ENCODE data around the gene CMSS1.

Gene CMSS1

DNA sequence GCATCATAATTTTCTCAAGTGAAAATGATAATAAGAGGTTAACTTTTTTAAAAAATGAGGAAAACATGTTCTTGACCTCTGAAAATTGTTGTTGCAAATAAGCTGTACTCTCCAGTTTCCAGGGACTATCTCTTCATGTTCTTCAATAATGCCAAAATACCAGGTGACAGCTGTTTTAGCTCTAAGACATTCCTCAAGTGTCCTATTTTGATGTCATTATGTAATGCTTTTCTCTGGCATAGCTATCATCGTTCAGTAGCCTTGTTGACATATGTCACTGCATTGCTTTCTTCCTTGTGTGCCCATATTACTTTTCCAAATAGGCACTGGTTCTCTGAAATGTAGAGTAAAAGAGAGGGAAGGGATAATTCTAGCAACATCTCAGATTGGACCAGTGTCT, 302.4 kb downstream of the CMSS1 start:
- DNase-seq, result no peak

DNA sequence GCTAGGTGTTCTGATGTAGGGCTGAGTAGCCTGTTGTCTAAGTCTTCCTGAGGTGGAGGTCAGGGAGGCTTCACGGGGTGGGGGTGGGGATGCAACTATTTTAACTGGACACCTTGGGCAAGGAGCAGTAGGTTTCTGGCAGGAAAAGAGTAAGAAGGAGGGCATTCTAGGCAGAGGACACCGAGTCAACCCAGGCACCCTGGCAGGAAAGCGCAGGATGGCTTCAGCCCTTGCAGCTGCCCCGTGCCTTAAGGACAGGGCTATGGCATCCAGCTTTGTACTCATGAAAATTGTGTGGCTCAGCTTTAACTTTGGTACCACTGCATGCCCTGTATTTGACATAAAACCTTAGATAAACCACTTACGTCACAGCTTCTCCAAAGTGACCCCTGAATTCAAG, 303.0 kb downstream of the CMSS1 start:
- no peak for DNase-seq

DNA sequence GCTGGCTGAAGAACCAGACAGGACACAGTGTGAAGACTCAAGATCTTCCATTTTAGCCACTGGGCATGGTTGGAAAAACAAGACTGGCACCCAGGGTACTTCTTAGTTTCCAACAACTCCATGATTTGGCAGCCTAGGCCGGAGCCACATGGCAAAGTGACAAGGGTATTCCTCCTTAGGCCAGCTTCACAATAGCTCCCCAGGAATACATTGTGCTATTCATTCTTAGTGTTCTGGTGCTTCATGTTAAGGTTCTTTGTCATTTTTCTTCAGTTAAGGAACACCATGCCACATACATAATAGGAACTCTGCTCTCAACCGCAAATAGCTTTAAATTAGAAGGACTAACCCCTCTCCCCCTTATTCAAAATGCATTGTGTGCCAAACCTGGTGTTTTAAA, 304.7 kb downstream of the CMSS1 start:
- no peak for DNase-seq

DNA sequence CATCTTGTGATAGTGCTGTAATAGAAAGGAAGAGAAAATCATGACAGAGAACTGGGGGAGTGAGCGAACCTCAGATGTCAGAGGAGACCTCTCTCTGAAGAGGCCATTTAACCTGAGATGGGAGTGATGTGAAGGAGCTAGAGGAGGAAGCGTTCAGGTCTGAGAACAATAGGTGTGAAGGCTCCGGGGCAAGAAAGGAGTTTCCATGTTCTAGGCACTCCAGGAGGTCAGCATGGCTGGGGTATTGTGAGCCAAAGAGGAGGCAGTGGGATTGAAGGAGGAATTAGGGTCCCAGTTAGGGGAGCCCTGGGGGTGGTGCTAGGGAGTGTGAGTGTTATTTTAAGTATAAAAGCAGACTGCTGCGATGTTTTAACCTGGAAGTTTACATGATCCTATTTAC, 305.4 kb downstream of the CMSS1 start:
- no peak for DNase-seq

DNA sequence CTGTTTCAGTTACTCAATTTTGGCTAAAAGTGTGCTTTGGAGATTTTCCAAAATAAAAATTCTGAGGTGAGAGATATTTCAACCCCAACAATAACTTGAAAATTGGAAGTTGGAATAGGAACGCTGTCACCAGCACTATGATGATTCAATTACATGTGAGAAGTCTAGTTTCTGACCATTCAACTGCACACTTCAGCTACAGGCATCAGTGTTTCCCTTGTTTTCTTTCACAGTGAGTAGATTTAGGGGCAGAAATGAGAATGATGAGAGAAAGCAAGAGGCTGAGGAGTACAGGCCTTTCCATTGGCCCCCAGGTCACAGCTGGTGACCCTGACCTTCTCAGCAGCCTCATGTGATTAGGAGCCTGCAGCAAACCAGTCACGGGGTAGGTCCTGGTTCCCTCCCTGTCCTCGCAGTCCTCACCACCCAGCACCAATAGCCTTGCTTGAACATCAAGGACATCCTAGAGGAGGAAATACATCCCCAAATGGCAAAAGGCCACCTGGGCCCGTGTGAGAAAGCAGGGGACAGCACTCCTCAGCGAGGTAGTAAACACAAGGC, 306.6 kb downstream of the CMSS1 start:
- DNase-seq, result no peak

DNA sequence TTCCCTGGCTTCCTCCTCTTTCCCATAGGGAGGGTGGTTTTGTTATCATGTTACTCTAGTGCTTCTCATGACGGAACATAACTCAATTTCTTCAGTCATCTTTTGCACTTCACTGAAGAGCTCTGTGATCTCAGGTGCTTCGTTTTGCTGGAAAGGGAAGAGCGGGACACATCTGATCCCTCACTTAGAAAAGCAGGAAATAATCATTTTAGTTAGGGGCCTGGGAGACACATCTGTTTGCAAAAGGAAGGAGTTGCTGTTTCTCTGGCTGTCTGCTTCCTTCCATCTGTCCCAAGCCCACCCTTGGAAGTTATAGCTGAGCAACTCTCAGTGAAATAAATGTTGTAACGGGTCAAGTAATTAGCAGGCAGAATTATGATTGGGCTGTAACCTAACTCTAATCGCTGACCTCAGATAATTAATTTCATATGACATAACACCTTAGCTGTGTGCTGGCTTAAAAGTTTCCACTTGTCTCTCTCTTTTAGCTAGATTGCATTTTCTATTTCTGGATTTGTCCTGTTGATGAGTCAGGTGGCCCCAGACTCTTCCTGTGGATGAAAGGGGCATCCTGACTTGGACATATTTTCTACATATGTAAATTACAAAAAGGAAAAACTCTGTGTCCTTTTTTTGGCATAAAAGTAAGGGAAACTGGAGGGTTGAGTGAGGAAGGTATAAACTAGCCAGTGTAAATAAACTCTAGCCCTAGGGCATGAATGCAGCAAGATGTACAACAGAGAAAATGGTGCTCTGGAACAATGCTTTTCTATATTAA, 307.7 kb downstream of the CMSS1 start:
- no peak for DNase-seq

DNA sequence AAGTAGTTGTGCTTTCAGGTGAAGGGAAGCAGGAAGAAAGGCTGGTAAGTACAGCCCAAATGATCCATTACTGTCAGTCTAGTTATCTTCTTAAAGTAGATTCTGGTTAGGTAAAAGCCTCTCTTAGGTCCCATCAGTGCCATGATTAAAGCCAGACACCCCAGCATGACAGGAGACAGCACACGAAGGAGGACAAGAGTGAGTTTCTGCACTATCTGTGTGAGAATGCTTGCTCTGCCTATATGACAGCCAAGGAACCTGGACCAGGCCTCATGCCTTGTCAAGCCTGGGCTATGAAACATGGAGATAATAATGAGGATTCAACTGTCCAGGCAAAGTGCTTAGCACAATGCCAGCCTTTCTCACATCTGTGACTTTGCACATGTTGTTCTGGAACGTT, 310.1 kb downstream of the CMSS1 start:
- DNase-seq, result no peak

GRCh38 chr3:100128565-100128964, 310.9 kb downstream of the CMSS1 start:
- DNase-seq, result no peak

GRCh38 chr3:100129941-100130340, 312.3 kb downstream of the CMSS1 start:
- no peak for DNase-seq

DNA sequence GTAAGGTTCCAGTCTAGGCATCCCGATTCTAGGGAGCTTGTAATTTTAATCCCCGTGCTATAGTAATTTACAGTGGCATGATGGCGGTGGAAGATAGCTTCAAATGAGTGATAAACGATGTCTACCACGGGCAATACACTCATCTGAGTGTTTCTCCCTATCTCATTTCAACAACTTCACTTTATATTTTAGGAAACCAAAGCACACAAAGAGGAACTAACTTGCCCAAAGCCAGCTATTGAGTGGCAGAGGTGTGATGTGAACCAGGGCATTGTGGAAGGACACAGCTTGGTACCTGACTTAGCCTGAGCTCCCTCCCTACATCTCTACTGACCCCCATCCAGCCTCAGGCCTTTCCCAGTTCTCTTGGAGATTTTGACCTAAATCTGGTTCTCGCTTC, 313.6 kb downstream of the CMSS1 start:
- DNase-seq, result no peak

DNA sequence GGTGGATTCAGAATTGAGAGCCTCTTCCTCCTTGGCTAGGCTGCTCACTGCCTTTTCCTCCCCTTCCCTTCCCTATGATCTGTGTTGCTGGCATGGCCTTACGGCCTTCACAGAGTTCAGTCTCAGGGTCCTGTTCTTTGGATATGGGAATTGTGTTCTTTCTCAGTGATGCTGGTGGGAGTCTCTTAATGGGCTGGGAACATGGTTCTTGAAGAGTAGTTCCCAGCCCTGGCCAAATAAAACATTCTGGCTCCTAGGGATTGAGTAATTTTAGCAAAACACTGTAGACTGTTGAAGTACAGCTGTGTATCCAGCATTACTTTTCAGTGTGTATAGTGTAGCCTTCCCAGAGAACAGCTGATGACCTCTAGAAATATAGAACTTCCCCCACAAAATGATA, 319.3 kb downstream of the CMSS1 start:
- no peak for DNase-seq

DNA sequence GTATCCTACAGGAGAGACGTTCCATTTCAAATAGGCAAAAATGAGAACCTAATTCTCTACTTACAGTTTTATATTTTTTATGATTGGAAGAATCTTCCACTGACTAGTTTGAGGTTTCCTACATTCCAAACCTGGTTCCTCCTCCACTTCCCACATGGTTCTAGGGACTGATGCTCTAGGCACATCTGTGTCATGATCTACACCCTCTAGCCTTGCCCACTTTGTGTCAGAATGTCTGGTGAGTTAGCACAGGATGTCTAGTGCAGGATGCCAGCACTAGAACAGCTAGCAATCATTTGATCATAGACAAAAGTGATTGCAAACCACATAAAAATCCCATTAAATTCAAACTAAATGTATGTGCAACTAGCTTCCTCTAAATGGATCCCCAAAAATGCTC, 323.3 kb downstream of the CMSS1 start:
- no peak for DNase-seq

DNA sequence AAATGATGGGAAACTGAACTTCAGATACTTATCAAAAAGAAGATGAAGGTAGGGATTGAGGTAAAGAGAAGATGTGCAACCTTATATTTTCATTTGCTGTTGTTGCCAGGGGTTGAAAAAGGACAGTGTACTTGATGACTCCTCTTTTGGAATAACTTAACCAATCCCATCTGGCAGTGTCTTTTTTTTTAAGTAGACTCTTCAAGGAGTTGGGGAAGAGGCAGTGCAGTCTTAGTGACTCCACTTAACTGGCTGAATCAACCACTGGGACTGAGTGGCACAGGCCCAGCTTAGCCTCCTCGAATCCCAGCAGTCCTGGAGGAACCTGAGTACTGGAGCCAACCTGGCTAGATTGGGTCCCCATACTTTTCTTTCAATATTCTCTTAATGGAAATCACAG, 323.9 kb downstream of the CMSS1 start:
- no peak for DNase-seq

GRCh38 chr3:100144255-100144866, 326.7 kb downstream of the CMSS1 start:
- no peak for DNase-seq

- DNase-seq, result no peak
These were observed 331.5 kb downstream of the CMSS1 start for GRCh38 chr3:100149130-100149529.

- DNase-seq, result no peak
These were observed 332.2 kb downstream of the CMSS1 start for GRCh38 chr3:100149713-100150415.

GRCh38 chr3:100150473-100150872, 332.8 kb downstream of the CMSS1 start:
- no peak for DNase-seq

DNA sequence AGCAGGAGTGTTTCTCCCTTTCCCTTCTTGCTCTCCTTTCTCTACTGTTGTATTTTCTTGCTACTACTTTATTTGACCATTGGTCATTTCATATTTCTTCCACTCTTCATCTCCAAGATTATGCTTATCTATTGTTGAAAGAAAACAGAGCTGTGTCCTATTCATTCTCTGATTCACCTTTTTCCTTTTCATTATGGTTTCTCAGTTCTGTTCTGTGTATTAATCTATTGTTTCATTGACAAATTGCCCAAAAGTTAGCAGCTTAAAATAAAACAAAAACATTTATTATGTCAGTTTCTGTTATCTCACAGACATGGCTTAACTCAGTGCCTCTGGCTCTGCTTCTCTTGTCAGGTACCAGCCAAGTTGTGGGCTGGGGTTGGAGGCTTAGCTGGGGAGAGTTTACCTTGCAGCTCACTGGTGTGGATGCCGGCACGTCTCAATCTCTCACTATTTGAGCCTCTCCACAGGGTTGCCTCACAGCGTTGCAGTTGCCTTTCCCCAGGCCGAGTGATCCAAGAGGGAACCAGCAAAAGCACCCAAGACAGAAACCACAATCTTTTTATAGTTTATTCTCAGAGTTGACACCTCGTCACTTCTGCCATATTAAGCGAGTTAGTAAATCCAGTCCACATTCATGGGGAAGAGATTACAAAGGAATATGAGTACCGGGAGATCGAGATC, 333.5 kb downstream of the CMSS1 start:
- DNase-seq, result no peak

- no peak for DNase-seq
These were observed 336.5 kb downstream of the CMSS1 start for GRCh38 chr3:100154171-100154570.

- no peak for DNase-seq
These were observed 337.5 kb downstream of the CMSS1 start for GRCh38 chr3:100155128-100155527.

- DNase-seq, result no peak
These were observed 337.9 kb downstream of the CMSS1 start for GRCh38 chr3:100155590-100155989.

DNA sequence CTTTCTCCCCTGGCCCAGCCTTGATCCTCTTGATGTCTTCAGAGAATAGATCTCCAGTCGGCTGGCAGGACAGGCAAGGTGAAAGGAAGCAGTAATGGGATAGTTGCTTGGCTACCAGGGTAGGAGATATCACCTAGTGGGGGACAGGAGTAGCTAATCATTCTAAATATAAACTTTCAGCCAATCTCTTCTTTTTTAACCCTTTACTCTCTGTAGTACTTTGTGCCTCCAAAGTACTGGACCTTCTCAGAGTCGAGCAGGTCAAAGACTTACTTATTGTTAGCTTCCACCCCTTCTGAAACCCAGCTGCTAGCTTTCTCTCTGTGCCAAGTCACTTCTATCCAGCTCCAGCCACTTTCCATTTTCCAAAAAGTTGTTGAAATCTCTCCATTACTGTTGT, 340.0 kb downstream of the CMSS1 start:
- DNase-seq, result no peak

DNA sequence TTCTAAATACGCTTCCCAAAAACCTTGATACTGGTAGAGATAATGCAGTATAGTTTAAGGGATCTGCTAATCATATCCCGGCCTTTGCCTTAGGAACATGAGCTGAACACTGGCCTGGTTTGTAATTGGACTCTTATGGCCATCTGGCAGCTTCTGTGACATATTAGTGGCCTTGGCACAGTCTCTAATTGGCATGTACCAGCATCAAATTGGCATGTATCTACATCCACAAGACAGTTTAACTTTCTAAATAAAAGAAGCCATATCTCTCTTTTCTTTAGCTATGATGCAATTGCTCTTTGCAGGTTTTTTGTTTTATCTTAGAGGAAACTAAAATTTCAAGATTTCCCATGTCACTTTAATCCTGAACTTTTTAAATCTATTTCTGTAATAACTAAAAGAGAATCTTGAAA, 341.3 kb downstream of the CMSS1 start:
- no peak for DNase-seq

Measured in activated gamma-delta T cell treated with Interleukin-2 at 50 U/mL for 16 hours (primary cell).